Gastroesophageal sphincter (tissue), 3 donors: ENCODE data around the gene TLX2.

Experiments used
- CTCF ChIP-seq, 4 experiments: fragments of 200-600 bp in 2 of 4; fragments of 450-650 bp in 2 of 4; sonication (generic) in 1 of 4; IDR thresholded peaks; one replicate each; pipeline ENCODE4 v1.5.1; 2017 to 2019; ENCODE audit warnings: antibody characterized with exemption in 4 of 4, mild to moderate bottlenecking in 2 of 4, moderate library complexity in 2 of 4
- EP300 ChIP-seq: sonication (generic); formaldehyde crosslinking; IDR thresholded peaks from one replicate; pipeline ENCODE4 v1.6.1; 2017; ENCODE audit warnings: antibody characterized with exemption, mild to moderate bottlenecking
- POLR2A ChIP-seq, 2 donors: fragments of 450-650 bp; IDR thresholded peaks; one replicate each; pipeline ENCODE4 v1.6.1; 2017; ENCODE audit warnings: antibody characterized with exemption in 2 of 2, mild to moderate bottlenecking in 2 of 2, moderate library complexity in 1 of 2

- TF ChIP-seq EP300: no peak
- TF ChIP-seq CTCF (IDR thresholded peaks at IDR 0.05): no peak
- no peak for TF ChIP-seq POLR2A (IDR thresholded peaks at IDR 0.05)
Measured at GRCh38 chr2:74536166-74536950, 22.1 kb downstream of the TLX2 start.
